Activated naive CD4-positive, alpha-beta T cell (primary cell): ENCODE measurements around the gene PREP.
"Not testable (repeated sequence)": the region's sequence is repeated elsewhere in the genome, so short reads cannot be mapped to it uniquely, and the experiment has no call there.

ENCODE experiments used
- DNase-seq, 4 experiments: peaks; one replicate each; lab custom pipeline; 2025; lab: John Stamatoyannopoulos, UW

The PREP gene

DNA sequence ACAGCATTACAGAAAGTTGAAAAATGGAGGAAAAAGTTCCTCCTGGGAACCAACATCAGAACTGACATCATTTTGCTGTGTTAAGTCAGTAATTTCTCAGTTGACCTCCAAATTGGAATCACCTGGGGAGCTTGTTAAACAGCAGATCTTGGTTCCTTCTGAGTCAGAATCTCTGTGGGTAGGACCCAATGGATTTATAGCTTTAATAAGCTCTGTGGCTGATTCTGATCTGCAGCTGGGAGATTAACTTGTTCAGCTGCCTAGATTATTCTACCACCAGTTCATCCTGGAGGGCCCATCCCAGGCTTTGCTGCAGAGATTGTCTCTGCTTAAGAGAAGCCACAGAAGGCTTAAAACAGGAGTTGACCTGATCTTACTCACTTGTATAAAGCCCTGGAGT, 132.4 kb downstream of the PREP start:
- DNase-seq, result no peak

DNA sequence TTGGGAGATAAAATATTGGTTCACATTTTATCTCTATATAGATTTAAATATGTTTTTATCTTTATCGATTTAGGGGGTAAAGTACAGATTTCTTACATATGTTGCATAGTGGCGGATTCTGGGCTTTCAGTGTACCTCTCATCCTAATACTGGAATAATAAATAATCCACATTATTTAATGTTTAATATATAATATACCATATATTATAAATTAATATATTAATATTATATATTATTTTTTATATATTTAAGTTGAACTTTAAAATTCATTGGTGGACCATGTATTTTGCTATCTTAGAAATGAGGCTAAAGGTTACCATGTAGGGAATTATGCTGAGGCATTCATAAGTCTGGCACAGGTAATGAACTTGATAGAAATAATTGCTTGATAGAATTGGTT, 133.5 kb downstream of the PREP start:
- no peak for DNase-seq

DNA sequence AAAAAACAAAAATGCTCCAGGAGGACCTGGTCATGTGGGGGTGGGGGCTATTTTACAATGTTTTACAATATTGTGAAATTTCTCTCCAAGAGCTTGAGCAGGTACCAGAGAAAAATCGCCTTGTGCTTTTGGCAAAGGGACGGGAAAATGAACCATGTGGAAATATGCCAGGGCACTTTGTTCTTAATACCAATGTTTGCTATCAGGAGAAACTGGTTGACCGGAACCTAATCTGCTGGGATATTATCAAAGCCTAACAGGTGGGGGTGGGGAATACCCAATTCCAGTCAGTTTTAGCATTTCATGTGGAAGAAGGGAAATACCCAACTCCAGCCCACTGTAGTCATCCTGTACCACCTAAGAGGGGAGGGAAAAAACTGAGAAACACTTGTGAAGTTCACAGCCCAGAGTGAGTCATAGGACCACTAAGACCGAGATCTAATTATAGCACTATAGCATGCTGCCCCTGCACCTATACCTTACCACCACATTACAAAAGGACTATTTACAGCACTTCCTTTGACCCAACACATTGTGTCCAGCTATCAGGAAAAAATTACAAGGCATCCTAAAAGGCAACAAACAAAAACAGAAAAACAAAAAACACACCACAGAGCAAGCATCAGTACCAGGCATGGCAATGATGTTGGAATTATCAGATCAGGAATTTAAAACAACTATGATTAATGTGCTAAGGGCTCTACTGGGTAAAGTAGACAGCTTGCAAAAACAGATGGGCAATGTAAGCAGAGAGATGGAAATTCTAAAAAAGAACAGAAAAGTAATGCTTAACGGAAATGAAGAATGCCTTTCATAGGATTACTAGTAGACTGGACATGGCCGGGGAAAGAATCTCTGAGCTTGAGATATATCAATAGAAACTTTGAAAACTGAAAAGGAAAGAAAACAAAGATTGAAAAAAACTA, 138.9 kb downstream of the PREP start:
- DNase-seq, result no peak

DNA sequence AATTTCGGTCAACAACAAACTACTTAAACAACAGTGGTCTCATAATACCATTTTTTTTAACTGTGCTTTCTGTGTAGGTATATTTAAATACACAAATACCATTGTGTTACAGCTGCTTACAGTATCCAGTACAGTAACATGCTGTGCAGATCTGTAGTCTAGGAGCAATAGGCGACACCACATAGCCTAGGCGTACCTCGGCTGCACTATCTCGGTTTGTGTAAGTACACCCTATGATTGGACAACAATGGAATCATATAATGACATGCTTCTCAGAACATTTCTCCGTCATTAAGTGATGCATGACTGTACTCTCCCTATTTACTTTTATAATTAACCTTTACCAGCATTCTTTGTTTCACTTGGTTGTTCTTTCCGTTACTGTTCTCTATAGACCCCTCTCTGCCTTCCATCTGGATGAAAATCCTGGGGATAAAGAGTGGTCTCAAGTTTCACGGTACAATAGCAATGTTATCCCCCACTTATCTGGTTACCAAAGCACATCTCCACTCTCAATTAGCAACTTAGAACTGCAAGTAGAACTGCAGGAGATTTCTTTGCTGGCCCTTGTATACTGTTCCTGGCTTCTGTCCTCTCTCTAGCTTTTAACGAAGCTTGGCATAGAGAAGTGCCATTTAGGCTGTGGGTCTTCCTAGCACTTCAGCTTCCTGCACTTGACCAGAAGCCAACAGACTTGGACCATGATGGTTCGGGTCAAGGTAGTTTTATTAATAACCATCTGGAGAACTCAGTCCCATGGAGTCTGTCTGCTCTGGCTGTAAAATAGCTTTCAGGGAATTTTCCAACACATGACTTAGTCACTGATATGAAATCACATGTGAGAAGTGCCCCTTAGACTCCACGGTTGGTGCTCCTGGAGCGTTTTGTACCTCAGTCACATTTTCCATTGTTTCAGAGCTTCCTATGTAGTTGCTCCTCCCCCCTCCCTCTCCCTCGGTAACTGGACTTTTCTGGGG, 142.7 kb downstream of the PREP start:
- no peak for DNase-seq

DNA sequence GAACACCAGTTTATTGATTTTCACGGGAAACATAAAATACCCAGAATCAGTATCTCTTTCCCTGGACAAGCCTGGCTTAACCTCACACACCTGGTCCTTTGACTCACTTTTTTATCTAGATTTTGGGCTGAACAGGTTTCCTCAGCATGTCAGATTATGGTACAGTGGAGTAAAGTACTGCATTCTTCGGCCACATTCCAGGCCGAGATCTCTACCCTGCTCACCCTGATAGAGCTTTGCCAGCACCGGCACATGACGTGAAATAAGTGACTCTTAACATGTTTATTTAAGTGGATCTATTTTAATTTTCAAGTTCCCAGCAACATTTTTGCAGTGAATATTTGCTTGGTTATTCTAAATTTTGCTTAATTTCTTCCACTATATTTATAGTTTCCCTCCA, 144.1 kb downstream of the PREP start:
- DNase-seq, result no peak

DNA sequence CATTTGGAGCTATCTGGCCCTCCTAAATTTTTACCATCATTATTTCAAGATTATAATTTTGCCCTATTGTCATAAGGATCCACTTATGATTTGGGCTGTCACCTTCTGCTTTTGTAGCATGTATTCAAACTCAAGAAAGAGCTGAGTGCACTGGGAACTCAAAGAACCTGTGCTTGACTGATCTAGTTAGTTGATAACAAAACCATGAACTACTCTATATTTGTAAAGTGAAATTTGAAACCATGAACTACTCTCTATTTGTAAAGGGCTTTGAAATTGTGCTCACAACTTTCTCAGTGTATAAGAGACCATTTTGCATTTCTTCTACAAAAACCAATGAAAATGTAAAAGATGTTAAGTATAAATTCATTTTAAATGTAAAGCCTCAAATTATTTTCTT, 145.5 kb downstream of the PREP start:
- DNase-seq, result no peak

DNA sequence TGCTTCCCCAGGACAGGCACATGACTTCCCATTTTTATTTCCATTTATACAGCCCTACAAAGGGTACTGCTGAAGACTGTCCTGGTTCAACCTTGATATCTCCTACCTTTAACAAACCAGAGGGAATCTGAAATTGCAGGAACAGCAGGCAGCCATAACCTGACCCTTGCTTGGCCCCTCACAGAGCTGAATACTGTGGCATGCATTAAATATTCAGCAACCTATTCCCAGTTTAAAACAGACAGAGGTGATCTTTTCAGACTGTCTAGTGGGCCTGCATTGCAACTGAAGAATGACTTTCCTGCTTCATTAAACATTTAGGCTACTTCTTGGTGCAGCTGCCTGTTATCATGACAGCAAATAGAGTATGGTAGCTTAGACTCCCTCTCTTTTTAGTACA, 146.3 kb downstream of the PREP start:
- DNase-seq, result no peak

DNA sequence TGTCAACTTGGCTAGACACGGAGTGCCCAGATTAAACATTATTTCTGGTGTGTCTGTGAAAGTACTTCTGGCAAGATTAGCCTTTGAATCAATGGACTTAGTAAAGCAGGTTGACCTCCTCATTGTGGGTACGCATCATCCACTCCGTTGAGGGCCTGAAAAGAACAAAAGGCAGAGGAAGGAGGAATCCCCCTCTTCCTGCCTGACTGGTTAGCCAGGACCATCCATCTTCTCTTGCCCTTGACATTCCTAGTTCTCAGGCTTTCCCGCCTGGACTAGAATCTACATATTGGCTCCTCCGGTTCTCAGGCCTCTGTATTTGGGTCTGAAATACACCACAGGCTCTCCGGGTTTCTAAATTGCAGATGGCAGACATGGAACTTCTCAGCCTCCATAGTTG, 149.1 kb downstream of the PREP start:
- DNase-seq, result no peak

DNA sequence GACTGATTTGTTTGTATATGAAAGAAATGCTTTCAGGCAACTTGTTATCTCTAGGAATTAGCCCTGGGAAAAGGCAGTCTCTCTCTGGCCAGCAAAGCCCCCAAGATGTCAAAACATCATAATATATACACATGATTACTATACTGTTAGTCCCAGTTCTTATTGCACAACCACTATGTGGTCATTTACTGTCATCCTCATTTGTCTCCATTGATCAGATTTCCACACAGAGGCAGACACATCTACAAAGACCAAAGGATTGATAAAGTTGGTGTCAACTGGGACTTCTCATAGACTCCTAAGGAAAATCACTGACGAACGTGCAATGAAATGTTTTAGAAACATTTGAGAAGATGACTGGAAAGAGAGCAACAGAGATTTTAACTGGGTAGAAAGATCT, 151.2 kb downstream of the PREP start:
- no peak for DNase-seq

DNA sequence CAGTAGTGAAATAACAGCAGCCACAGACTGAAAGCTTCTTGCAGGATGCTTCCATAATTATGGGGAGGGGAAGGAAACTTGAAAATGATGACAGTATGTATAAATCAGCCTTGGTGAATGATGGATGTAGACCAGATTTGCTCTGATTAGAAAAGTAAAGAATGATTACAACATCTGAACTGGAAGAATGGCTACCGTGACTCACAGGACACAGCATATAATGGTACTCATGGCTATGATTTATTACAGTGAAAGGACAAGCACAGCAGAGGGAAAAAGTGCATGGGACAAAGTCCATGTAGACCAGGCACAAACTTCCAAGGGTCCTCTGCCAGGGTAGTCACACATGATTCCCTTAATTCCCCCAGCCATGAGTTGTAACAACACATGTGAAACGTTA, 152.3 kb downstream of the PREP start:
- DNase-seq, result no peak

DNA sequence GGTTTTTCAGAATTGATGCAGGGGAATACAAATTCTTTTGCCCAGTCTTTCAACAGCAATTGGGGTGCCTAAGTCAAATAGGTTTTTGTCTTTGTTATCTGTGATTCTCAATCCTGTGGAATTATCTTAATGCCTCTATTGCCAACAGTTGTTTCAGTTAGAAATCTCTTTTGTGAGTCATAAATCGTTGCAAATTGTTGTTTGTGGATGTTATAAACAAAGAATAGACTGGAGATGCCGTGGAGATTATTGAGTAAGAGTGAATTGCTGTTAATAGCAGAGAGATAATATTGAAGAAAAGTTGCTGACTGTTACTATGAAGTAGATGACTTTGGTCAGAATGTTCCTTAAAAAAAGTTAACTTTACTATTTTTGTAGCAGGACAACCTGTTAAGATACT, 159.4 kb downstream of the PREP start:
- DNase-seq, result no peak

DNA sequence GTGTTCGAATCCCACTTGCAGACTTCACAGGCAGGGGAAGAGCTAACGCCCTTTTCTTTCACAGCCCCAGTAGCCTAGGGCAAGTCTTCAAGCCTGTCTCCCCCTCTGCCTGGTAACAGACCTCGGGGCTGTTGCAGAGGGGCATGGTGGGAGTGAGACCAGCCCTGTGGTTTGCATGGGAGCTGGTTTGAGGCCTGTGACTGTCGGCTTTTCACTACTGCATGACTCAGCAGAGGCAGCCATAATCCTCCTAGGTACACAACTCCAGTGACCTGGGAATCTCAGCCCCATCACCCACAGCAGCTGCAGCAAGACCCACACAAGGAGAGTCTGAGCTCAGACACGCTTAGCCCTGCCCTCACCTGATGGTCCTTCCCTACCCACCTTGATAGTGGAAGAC, 167.7 kb downstream of the PREP start:
- no peak for DNase-seq

DNA sequence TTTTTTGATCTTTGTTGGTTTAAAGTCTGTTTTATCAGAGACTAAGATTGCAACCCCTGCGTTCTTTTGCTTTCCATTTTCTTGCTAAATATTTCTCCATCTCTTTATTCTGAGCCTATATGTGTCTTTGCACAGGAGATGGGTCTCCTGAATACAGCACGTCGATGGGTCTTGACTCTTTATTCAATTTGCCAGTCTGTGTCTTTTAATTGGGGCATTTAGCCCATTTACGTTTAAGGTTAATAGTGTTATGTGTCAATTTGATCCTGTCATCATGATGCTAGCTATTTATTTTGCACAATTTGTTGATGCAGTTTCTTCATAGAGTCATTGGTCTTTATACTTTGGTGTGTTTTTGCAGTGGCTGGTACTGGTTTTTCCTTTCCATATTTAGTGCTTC, 171.1 kb downstream of the PREP start:
- not testable (repeated sequence) for DNase-seq
